Measurements from ENCODE around the gene SCAANT1.

Gene SCAANT1

GRCh38 chr3:63869940-63870614 is 42.1 kb downstream of the SCAANT1 start:
- no peak for TF ChIP-seq CTCF (IDR thresholded peaks at IDR 0.05)
- no peak for TF ChIP-seq ZFX (IDR thresholded peaks at IDR 0.05; ENCODE audit: borderline replicate concordance)
- no peak overlapping the region for H3K27ac ChIP-seq

- H3K27ac ChIP-seq: no peak overlapping the region
- TF ChIP-seq CTCF (IDR thresholded peaks at IDR 0.05) (no peak), ZFX (IDR thresholded peaks at IDR 0.05; ENCODE audit: borderline replicate concordance) (no peak)
Measured at GRCh38 chr3:63867225-63867624, 45.0 kb downstream of the SCAANT1 start.

GRCh38 chr3:63864965-63865327 is 47.2 kb downstream of the SCAANT1 start:
- no peak overlapping the region for H3K27ac ChIP-seq
- TF ChIP-seq ZFX (IDR thresholded peaks at IDR 0.05; ENCODE audit: borderline replicate concordance) (no peak), CTCF (IDR thresholded peaks at IDR 0.05) (no peak)

GRCh38 chr3:63864008-63864964 is 47.9 kb downstream of the SCAANT1 start:
- H3K27ac ChIP-seq: peak overlapping the region; percentile 63
- TF ChIP-seq CTCF (IDR thresholded peaks at IDR 0.05) (no peak), ZFX (IDR thresholded peaks at IDR 0.05; ENCODE audit: borderline replicate concordance) (no peak)

GRCh38 chr3:63863150-63864007 is 48.8 kb downstream of the SCAANT1 start, which contains the start of the genes ATXN7 and THOC7:
TSS of gene ATXN7 (plus strand) at chr3:63863867. CDS start at chr3:63912599, 48,732 bp downstream.
TSS of gene THOC7 (minus strand) at chr3:63863805. CDS start at chr3:63863790, 15 bp downstream.
- peak within 1 kb of the TSS; percentile 63 for H3K27ac ChIP-seq
- no peak for TF ChIP-seq CTCF (IDR thresholded peaks at IDR 0.05)
- no peak for TF ChIP-seq ZFX (IDR thresholded peaks at IDR 0.05; ENCODE audit: borderline replicate concordance)

GRCh38 chr3:63862804-63863149 is 49.4 kb downstream of the SCAANT1 start:
- H3K27ac ChIP-seq: peak overlapping the region; percentile 63
- TF ChIP-seq ZFX (IDR thresholded peaks at IDR 0.05; ENCODE audit: borderline replicate concordance) (no peak), CTCF (IDR thresholded peaks at IDR 0.05) (no peak)
